GM12892 (cell line): Measurements from ENCODE around the gene CCR9.
A peak's percentile ranks its signal among the peaks of the same experiment; 100 is the strongest.

ENCODE experiments used
- DNase-seq: peaks from one replicate; pipeline ENCODE4 v3.0.0; 2011; ENCODE audit not compliant: insufficient read length
- FAIRE-seq: peaks from 2 replicates; lab custom pipeline; 2011; peaks lifted over from hg19 to GRCh38; lab: Jason Lieb, UNC
- POLR2A ChIP-seq: IDR thresholded peaks from 2 replicates; pipeline ENCODE4 v1.6.1; 2011; ENCODE audit warnings: low read depth, low read length, control low read depth
- POLR2AphosphoS5 ChIP-seq: IDR thresholded peaks from 2 replicates; pipeline ENCODE4 v1.6.1; 2011; ENCODE audit warnings: low read depth, low read length, control low read depth
- TAF1 ChIP-seq: IDR thresholded peaks from 2 replicates; pipeline ENCODE4 v1.6.1; 2011; ENCODE audit warnings: low read depth, mild to moderate bottlenecking, control low read depth, low read length, borderline replicate concordance

Gene CCR9

GRCh38 chr3:45911511-45912226 is 25.3 kb downstream of the CCR9 start:
- TF ChIP-seq POLR2AphosphoS5 (no peak), POLR2A (no peak), TAF1 (no peak)
- no peak for FAIRE-seq

GRCh38 chr3:45912435-45912834 is 26.1 kb downstream of the CCR9 start:
- TF ChIP-seq TAF1 = no peak
- TF ChIP-seq POLR2AphosphoS5 = no peak
- no peak for TF ChIP-seq POLR2A
- no peak for FAIRE-seq
- no peak for DNase-seq

More at GRCh38 chr3:45911511-45912226, 25.3 kb downstream of the CCR9 start:
- no peak for DNase-seq

GRCh38 chr3:45914362-45915058 is 28.2 kb downstream of the CCR9 start:
- no peak for DNase-seq
- FAIRE-seq = no peak
- no peak for TF ChIP-seq POLR2A
- TF ChIP-seq TAF1 = no peak
- TF ChIP-seq POLR2AphosphoS5 = no peak

- DNase-seq (no peak), FAIRE-seq (peak; percentile 33)
- TF ChIP-seq TAF1 = no peak
- TF ChIP-seq POLR2A = no peak
- no peak for TF ChIP-seq POLR2AphosphoS5
Observed at GRCh38 chr3:45915059-45915439, 28.7 kb downstream of the CCR9 start.

GRCh38 chr3:45915518-45916231 is 29.3 kb downstream of the CCR9 start:
- DNase-seq = peak; percentile 85
- peak; percentile 90 for FAIRE-seq
- no peak for TF ChIP-seq POLR2A
- TF ChIP-seq POLR2AphosphoS5 = peak; percentile 55; the same call in 1 of the 2 replicates

GRCh38 chr3:45917146-45917898 is 31.0 kb downstream of the CCR9 start:
- TF ChIP-seq POLR2AphosphoS5 (no peak), TAF1 (no peak), POLR2A (no peak)
- DNase-seq (no peak), FAIRE-seq (no peak)

GRCh38 chr3:45921158-45922038 is 35.1 kb downstream of the CCR9 start:
- no peak for DNase-seq
- no peak for TF ChIP-seq TAF1
- no peak for TF ChIP-seq POLR2AphosphoS5
- TF ChIP-seq POLR2A = no peak
- no peak for FAIRE-seq

- DNase-seq (no peak), FAIRE-seq (no peak)
- TF ChIP-seq TAF1 = no peak
- TF ChIP-seq POLR2AphosphoS5 = no peak
- no peak for TF ChIP-seq POLR2A
Observed at GRCh38 chr3:45922039-45922326, 35.6 kb downstream of the CCR9 start.

GRCh38 chr3:45922950-45923590 is 36.7 kb downstream of the CCR9 start:
- TF ChIP-seq TAF1 (no peak), POLR2AphosphoS5 (no peak), POLR2A (no peak)
- FAIRE-seq (no peak), DNase-seq (no peak)

GRCh38 chr3:45923755-45924154 is 37.4 kb downstream of the CCR9 start:
- FAIRE-seq (no peak), DNase-seq (no peak)
- no peak for TF ChIP-seq TAF1
- TF ChIP-seq POLR2AphosphoS5 = no peak
- no peak for TF ChIP-seq POLR2A
